Esophagus muscularis mucosa (tissue), 4 donors: Measurements from ENCODE around the gene HOXA4.

ENCODE experiments used
- CTCF ChIP-seq, 3 experiments: fragments of 200-600 bp in 2 of 3; fragments of 450-650 bp in 1 of 3; sonication (generic) in 2 of 3; IDR thresholded peaks; one replicate each; pipeline ENCODE4 v1.5.1; 2017 to 2019; ENCODE audit warnings: antibody characterized with exemption in 3 of 3, mild to moderate bottlenecking in 2 of 3, moderate library complexity in 1 of 3
- EP300 ChIP-seq: sonication (generic); formaldehyde crosslinking; IDR thresholded peaks from one replicate; pipeline ENCODE4 v1.6.1; 2017; ENCODE audit warnings: antibody characterized with exemption
- POLR2A ChIP-seq: fragments of 450-650 bp; IDR thresholded peaks from one replicate; pipeline ENCODE4 v1.6.1; 2017; ENCODE audit warnings: antibody characterized with exemption, moderate library complexity, mild to moderate bottlenecking, low read depth
- POLR2AphosphoS5 ChIP-seq, 2 donors: sonication (generic); formaldehyde crosslinking; IDR thresholded peaks; one replicate each; pipeline ENCODE4 v1.6.1; 2017; ENCODE audit warnings: antibody characterized with exemption in 2 of 2

GRCh38 chr7:27102581-27103442, 27.7 kb downstream of the HOXA4 start, which contains the start of gene HOXA2:
- TF ChIP-seq CTCF (IDR thresholded peaks at IDR 0.05) (no peak), POLR2A (no peak), POLR2AphosphoS5 (IDR thresholded peaks at IDR 0.05) (peak in 1 of 2 donors; percentile 71), EP300 (no peak)
